GM10266 (cell line): ENCODE measurements around the gene ZNF160.
"Not testable (repeated sequence)": the region's sequence is repeated elsewhere in the genome, so short reads cannot be mapped to it uniquely, and the experiment has no call there.

ENCODE experiments used
- DNase-seq: peaks from one replicate; pipeline ENCODE4 v3.0.0; 2012; ENCODE audit errors: extremely low spot score
- TF ChIP-seq, protein P1 (sequence below): IDR thresholded peaks from 2 replicates; pipeline ENCODE4 v1.5.1; 2012; ENCODE audit warnings: mild to moderate bottlenecking, low read depth; ENCODE audit not compliant: control insufficient read depth, insufficient read depth; ENCODE audit errors: missing control alignments

ZNF160 gene

DNA sequence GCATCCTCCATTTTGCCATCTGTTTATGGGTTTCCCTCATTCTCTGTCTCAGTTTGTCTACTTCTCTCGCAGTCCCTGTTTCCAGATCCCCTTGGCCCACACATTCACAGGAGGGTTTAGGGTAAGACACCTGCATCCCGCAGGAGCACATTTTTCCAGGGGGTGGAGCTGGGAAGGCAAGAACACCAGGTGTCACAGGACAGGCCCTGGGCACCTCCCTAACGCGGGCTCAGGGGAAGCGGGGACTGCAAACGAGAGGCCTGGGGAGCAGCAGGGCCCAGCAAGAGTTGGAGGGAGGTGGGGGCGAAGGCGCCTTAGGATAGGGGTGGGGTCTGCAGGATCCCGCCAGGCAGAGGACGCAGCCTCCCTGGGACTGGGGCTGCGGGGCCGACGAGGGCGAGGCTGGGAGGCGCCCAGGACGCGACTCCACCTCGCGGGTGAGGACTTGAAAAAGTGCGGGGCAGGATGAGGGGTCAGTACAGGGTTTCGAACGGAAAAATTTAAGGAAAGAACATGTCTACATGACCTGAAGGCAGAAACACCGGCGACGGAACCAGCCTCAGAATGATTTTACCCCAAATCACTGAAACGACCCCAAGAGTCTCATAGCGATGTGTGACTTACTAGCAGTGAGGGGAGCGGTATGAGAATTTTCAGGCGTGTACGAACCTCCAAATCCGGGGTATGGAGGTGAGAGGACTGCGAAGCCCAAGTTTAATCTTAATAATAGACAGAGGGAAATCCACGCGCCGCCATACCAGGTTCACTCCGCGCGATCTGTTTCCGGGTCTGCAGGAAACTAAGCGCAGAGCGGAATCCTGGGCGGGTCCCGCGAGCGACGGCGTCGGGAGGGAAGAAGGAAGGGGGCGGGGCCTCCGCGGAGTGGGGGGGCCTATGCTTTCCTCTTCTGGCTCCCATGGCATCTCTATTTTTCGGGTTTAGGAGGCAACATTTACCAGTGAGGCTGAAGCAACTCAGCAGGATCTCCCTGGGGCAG, 65.8 kb downstream of the ZNF160 start:
- TF ChIP-seq, protein P1, sequence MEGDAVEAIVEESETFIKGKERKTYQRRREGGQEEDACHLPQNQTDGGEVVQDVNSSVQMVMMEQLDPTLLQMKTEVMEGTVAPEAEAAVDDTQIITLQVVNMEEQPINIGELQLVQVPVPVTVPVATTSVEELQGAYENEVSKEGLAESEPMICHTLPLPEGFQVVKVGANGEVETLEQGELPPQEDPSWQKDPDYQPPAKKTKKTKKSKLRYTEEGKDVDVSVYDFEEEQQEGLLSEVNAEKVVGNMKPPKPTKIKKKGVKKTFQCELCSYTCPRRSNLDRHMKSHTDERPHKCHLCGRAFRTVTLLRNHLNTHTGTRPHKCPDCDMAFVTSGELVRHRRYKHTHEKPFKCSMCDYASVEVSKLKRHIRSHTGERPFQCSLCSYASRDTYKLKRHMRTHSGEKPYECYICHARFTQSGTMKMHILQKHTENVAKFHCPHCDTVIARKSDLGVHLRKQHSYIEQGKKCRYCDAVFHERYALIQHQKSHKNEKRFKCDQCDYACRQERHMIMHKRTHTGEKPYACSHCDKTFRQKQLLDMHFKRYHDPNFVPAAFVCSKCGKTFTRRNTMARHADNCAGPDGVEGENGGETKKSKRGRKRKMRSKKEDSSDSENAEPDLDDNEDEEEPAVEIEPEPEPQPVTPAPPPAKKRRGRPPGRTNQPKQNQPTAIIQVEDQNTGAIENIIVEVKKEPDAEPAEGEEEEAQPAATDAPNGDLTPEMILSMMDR, result no peak
- no peak for DNase-seq

DNA sequence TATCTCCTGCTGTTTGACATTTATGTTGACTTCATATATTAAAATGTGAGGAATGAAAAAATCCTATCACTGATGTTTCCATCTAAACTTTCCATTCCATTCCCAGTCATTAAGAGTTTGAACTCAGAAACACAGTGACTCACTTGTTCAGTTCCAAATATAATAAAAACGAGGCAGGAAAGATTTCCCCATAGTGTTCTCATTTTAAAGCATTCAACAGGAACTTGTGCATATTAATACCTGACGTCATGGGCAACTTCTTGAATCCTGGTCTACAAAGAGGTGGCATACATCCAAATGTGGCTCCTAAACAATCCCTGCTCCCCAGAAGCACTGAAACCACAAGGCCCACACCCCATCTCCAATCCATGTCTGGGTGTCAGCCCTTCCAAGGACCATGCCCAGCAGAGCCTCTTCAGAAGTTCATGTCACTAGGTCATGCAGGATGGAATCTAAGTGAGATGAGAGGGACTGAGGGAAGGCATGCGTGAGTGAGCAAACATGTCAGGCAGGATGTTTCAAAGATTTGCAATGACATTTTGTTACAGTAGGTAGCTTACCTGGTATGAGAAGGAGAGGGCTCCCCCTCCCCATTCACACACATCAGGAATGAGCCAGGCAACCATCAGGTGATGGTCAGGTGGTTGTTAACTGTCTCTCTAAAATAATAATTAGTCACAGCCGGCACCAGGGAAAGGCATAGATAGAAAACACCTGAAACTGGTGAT, 68.1 kb downstream of the ZNF160 start:
- TF ChIP-seq, protein P1, result no peak

DNA sequence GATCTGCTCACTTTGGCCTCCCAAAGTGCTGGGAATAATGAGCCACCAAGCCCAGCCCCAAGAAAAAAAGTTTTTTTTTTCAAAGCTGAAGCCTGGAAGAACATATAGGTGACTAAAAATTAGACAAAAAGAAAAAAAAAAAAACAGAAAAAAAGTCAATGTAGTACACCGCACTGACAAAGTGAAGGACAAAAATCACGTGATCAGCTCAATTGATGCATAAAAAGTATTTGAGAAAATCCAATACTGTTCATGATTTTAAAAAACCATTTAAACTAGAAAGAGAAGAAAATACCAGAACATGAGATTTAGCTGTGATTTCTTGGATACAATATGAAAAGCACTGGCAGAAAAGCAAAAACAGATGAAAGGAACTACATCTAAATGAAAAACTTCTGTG, 69.2 kb downstream of the ZNF160 start:
- no peak for DNase-seq
- TF ChIP-seq, protein P1, result no peak

More for the DNA sequence above, 68.1 kb downstream of the ZNF160 start:
- DNase-seq, result no peak

DNA sequence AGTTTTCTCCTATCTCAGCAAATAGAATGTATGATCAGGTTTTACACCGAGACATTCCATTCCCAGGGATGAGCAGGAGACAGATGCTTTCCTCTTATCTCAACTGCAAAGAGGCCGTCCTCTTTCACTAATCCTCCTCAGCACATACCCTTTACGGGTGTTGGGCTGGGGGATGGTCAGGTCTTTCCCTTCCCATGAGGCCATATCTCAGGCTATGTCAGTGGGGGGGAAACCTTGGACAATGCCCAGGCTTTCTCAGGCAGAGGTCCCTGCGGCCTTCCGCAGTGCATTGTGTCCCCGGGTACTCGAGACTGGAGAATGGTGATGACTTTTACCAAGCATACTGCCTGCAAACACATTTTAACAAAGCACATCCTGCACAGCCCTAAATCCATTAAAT, 74.9 kb downstream of the ZNF160 start:
- DNase-seq, result not testable (repeated sequence)

DNA sequence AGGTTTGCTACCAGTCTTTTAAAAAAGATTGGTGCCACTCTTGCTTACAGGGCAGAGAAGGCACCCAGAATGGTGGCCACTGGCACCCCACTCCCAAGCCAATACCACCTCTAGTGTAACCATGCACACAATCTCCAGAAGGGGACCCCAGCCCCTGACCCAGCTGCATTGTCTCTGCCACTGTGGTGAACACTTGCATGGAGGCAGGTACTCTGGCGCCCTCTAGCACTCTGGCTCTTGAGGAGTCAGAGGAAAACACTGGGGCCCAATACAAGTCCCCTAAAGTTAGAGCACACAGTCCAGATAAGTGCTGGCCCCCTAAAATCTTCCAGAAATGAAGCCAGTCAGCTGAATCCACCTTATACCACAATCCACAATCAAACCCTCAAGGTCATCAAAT, 83.5 kb downstream of the ZNF160 start:
- no peak for DNase-seq
- TF ChIP-seq, protein P1, result no peak
